ENCODE data around the gene BDH1.
"Not testable (repeated sequence)": the region's sequence is repeated elsewhere in the genome, so short reads cannot be mapped to it uniquely, and the experiment has no call there.

DNA sequence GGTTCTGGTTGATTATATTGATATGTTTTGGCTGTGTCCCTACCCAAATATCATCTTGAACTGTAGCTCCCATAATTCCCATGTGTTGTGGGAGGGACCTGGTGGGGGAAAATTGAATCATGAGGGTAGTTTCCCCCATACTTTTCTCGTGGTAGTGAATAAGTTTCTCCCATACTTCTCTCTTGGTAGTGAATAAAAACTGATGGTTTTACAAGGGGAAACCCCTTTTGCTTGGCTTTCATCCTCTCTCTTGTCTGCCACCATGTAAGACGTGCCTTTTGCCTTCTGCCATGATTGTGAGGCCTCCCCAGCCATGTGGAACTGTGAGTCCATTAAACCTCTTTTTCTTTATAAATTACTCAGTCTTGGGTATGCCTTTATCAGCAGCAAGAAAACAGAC lies 13.7 kb upstream of the BDH1 start:
- not testable (repeated sequence) for TF ChIP-seq ZNF274 (IDR thresholded peaks at IDR 0.05; ENCODE audit: low read depth, low read length); SUZ12 (IDR thresholded peaks at IDR 0.05; ENCODE audit: extremely low read depth, insufficient read depth, insufficient read length)

All from NT2/D1 (cell line).